Nephron progenitor cell (in vitro differentiated cells): ENCODE results near the gene GDPD5.

Experiments
- DNase-seq: peaks from one replicate; pipeline ENCODE4 v3.0.0; 2021
- H3K27ac Mint-ChIP-seq: 2 replicates; pipeline ENCODE4 v1.8.0; 2021; ENCODE audit warnings: mild to moderate bottlenecking, moderate library complexity, mixed read lengths
- H3K27me3 Mint-ChIP-seq: 2 replicates; pipeline ENCODE4 v1.8.0; 2021; ENCODE audit warnings: mild to moderate bottlenecking, low read depth, mixed read lengths; ENCODE audit not compliant: poor library complexity
- H3K36me3 Mint-ChIP-seq: 2 replicates; pipeline ENCODE4 v1.8.0; 2021; ENCODE audit warnings: low read depth, mixed read lengths
- H3K4me1 Mint-ChIP-seq: 2 replicates; pipeline ENCODE4 v1.8.0; 2021; ENCODE audit warnings: mixed read lengths
- H3K4me3 Mint-ChIP-seq: 2 replicates; pipeline ENCODE4 v1.8.0; 2021; ENCODE audit warnings: mild to moderate bottlenecking, moderate library complexity, mixed read lengths
- H3K9me3 Mint-ChIP-seq: 2 replicates; pipeline ENCODE4 v1.8.0; 2021; ENCODE audit warnings: mild to moderate bottlenecking, moderate library complexity, mixed read lengths
- TF ChIP-seq, protein P1 (sequence below): fragments of 200-600 bp; sonication (generic); IDR thresholded peaks from 2 replicates; pipeline ENCODE4 v1.5.0; 2021; ENCODE audit warnings: antibody characterized with exemption

The GDPD5 gene

DNA sequence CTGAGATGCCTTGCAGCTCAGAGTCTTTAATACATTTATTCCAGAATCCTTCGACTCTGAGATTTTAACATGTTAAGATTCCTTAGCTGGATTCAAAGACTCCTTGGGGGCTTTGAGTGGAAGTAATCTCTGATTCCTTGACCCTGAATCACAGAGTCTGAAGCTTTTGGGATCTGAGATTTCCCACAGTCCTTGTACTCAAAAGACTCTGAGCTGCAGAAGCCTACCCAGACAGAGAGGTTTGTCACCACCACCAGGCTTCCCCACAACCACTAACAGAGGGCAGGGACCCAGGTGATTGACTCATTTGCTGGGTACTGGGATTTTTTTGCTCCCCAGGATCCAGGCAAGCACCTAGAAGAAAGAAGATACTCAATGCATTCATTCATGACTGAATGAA lies 34.9 kb upstream of the GDPD5 start:
- peak overlapping the region; percentile 92 for H3K4me3 Mint-ChIP-seq
- peaks cover 92% of the 10 kb centered on the region for H3K4me1 Mint-ChIP-seq
- H3K9me3 Mint-ChIP-seq, result no peaks in the 10 kb centered on the region
- DNase-seq, result no peak
- TF ChIP-seq, protein P1, sequence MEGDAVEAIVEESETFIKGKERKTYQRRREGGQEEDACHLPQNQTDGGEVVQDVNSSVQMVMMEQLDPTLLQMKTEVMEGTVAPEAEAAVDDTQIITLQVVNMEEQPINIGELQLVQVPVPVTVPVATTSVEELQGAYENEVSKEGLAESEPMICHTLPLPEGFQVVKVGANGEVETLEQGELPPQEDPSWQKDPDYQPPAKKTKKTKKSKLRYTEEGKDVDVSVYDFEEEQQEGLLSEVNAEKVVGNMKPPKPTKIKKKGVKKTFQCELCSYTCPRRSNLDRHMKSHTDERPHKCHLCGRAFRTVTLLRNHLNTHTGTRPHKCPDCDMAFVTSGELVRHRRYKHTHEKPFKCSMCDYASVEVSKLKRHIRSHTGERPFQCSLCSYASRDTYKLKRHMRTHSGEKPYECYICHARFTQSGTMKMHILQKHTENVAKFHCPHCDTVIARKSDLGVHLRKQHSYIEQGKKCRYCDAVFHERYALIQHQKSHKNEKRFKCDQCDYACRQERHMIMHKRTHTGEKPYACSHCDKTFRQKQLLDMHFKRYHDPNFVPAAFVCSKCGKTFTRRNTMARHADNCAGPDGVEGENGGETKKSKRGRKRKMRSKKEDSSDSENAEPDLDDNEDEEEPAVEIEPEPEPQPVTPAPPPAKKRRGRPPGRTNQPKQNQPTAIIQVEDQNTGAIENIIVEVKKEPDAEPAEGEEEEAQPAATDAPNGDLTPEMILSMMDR, result no peak
- peaks cover 2% of the 10 kb centered on the region for H3K36me3 Mint-ChIP-seq
- peak overlapping the region; percentile 59 for H3K27ac Mint-ChIP-seq
- peaks cover 10% of the 10 kb centered on the region for H3K27me3 Mint-ChIP-seq

DNA sequence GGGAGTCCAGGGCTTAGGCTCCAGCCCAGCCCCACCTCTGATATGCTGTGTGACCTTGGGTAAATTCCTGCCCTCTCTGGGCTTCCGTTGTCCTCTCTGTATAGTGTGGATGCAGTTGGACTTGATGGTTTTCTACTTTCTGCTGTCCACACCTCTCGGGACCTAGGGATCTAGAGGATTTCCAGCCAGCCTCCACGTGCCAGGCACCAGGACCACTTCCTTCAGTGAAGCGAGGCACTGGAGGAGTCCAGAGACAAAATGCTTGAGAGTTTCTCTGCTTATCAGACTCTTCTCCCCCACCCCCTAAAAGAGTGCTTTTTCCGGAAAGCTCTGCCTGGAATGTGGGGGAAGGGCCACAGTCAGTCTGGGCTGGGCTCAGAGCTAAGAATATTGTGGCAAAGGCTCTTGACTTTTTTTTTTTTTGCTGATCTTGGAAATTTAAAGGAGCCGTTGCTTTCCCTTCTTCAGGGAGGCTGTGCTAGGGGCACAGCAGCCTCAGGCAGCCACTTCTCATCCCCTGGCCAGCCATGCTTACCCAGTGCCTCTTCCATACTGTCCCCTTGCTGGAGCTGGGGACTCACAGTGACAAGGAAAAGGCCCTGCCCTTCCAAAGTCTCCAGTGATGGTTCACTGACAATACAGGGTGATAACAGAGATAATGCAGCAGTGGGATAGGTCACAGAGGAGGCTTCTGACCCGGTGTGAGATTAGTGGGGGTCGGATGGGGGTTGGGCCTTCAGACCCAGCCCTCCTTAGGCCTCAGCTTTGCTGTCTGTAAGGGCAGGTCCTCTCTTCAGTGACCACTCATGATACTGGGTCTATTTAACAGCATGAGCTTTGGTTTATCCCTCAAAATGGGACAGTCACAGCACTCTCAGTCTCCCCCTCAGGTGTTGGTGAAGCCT lies 33.5 kb upstream of the GDPD5 start:
- no peaks in the 10 kb centered on the region for H3K36me3 Mint-ChIP-seq
- no peaks in the 10 kb centered on the region for H3K9me3 Mint-ChIP-seq
- H3K27ac Mint-ChIP-seq, result peak overlapping the region; percentile 90
- no peak for DNase-seq
- H3K27me3 Mint-ChIP-seq, result peaks cover 10% of the 10 kb centered on the region
- TF ChIP-seq, protein P1, result no peak
- H3K4me3 Mint-ChIP-seq, result peak overlapping the region; percentile 67
- peaks cover 90% of the 10 kb centered on the region for H3K4me1 Mint-ChIP-seq

DNA sequence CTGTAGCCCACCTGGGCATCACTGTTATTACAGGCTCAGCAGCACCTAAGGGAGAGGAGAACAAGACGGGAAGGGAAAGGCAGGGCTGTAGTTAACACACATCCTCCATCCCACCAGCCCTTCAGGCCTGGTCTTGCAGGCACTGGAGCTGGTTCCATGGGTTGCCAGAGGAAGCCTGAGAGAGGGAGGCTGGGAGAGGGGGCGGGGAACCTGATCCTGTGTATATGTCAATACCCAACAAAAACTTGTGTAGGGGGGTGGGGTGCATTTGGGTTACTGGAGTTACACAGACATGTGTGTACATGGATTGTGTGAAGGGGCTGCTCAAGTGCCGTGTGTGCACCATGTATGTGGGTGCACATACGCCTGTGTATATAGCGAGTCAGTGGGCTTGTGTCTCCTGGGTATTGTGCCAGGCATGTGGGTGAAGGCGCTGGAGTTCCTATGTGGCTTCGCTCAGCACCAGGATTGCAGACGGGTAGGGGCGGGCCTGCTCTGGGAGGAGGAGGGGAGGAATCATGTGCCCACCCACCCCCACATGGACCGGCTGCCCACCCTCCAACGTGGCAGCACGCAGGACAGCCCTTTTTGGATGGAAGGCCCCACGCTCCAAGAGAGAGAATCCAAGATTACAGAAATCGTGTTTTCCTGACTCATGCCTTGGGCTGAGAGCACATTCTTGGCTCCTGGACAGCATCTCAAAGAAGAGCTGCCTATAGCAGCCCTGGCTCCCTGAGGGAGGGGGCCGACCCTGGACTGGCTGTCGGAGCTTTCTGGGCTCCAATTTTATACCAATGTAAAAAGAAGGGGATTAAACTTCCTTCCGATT lies 32.1 kb upstream of the GDPD5 start:
- Mint-ChIP-seq H3K4me3 (no peak overlapping the region), H3K4me1 (peaks cover 81% of the 10 kb centered on the region), H3K27me3 (peaks cover 10% of the 10 kb centered on the region), H3K9me3 (no peaks in the 10 kb centered on the region), H3K36me3 (no peaks in the 10 kb centered on the region), H3K27ac (no peak overlapping the region)
- no peak for DNase-seq
- TF ChIP-seq, protein P1, result no peak

DNA sequence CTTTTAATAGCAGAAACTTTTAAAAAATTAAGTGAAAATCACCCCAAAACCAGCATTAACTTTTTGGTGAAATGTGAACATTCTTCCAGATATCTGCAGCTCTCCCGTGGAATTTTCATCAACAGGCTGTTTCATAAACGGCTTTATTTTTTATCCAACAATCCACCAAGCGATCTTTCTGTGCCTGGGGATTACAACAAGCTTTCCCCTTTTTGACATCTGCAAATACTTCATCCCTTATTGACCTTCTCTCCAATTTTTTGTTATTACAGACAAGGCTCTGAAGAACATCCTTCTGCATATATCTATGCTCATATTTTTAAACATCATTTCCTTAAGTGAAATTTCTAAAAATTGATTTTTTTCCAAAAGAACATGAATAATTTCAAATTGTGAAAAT lies 30.5 kb upstream of the GDPD5 start:
- TF ChIP-seq, protein P1, result no peak
- peaks cover 4% of the 10 kb centered on the region for H3K27me3 Mint-ChIP-seq
- H3K9me3 Mint-ChIP-seq, result no peaks in the 10 kb centered on the region
- H3K4me1 Mint-ChIP-seq, result peaks cover 67% of the 10 kb centered on the region
- H3K4me3 Mint-ChIP-seq, result no peak overlapping the region
- peak overlapping the region; percentile 14 for H3K27ac Mint-ChIP-seq
- DNase-seq, result no peak
- H3K36me3 Mint-ChIP-seq, result no peaks in the 10 kb centered on the region

DNA sequence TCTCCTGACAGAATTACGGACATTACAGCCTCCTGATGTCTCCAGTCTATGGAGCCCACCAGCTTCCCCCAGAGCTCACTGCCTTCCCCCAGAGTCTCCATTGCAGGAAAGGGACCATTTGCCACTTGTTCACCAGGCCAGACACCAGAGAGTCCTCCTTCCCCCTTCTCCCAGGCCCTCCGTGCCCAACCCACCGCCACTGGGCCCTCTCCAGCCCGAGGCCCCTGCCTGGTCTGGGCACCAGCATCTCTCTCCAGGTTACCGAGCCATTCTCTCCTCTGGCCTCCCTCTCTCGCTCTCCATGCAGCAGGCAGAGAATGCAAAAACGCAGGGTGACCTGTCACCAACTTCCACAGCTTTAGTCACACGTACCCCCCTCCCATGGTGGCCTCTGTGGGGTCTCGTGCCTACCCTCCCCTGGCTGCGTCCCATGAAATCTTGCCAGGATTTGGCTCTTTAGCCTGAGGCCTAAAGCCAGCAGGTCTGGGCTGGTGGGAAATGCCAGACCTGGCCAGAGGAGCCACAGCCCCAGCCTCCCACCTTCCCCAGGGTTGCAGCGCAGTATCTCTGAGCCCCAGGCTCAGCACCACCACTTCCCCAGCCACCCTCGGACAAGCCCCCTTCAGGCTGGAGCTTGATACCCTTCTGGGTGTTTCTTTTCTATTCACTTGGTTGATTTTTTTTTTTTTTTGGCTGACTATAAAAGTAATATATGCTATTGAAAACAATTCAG lies 29.5 kb upstream of the GDPD5 start:
- peaks cover 57% of the 10 kb centered on the region for H3K4me1 Mint-ChIP-seq
- H3K4me3 Mint-ChIP-seq, result no peak overlapping the region
- peaks cover 3% of the 10 kb centered on the region for H3K27me3 Mint-ChIP-seq
- TF ChIP-seq, protein P1, result no peak
- no peaks in the 10 kb centered on the region for H3K36me3 Mint-ChIP-seq
- DNase-seq, result no peak
- no peaks in the 10 kb centered on the region for H3K9me3 Mint-ChIP-seq
- peak overlapping the region; percentile 9 for H3K27ac Mint-ChIP-seq
